GM23248 (cell line): ENCODE data around the gene AQP12A. TPM values are rescaled to one million over a fixed set of nuclear protein-coding genes. Genes with fewer than 3 reads are reported as not detected.

Experiments
- DNase-seq: peaks from one replicate; pipeline ENCODE4 v3.0.0-alpha.2; 2015
- H2AFZ ChIP-seq: fragments of 200-600 bp; sonication (generic); 2 replicates; pipeline ENCODE4 v1.6.1; 2016; ENCODE audit warnings: antibody characterized with exemption
- H3F3A ChIP-seq: fragments of 200-600 bp; sonication (generic); 2 replicates; pipeline ENCODE4 v1.6.1; 2016; ENCODE audit warnings: mild to moderate bottlenecking, antibody characterized with exemption, mixed run types; ENCODE audit not compliant: insufficient read depth
- H3K27ac ChIP-seq: fragments of 200-600 bp; sonication (generic); 2 replicates; pipeline ENCODE4 v1.5.1; 2016; ENCODE audit warnings: mild to moderate bottlenecking
- H3K27me3 ChIP-seq: fragments of 200-600 bp; sonication (generic); replicated peaks from 2 replicates; pipeline ENCODE4 v1.6.1; 2016; ENCODE audit warnings: mild to moderate bottlenecking; ENCODE audit not compliant: insufficient read depth
- H3K36me3 ChIP-seq: fragments of 200-600 bp; sonication (generic); 2 replicates; pipeline ENCODE4 v1.6.1; 2016; ENCODE audit warnings: low read depth, mild to moderate bottlenecking
- H3K4me1 ChIP-seq: fragments of 200-600 bp; sonication (generic); 2 replicates; pipeline ENCODE4 v1.6.1; 2016; ENCODE audit warnings: mild to moderate bottlenecking; ENCODE audit not compliant: insufficient read depth
- H3K4me2 ChIP-seq: fragments of 200-600 bp; sonication (generic); one replicate; pipeline ENCODE4 v1.6.1; 2016; ENCODE audit warnings: mild to moderate bottlenecking; ENCODE audit not compliant: unreplicated experiment
- H3K4me3 ChIP-seq: fragments of 200-600 bp; sonication (generic); 2 replicates; pipeline ENCODE4 v1.5.1; 2016; ENCODE audit warnings: mild to moderate bottlenecking
- H3K79me2 ChIP-seq: fragments of 200-600 bp; sonication (generic); 2 replicates; pipeline ENCODE4 v1.6.1; 2016; ENCODE audit warnings: mild to moderate bottlenecking; ENCODE audit not compliant: insufficient read depth
- H3K9ac ChIP-seq: fragments of 200-600 bp; sonication (generic); 2 replicates; pipeline ENCODE4 v1.6.1; 2016; ENCODE audit warnings: mild to moderate bottlenecking
- H3K9me2 ChIP-seq: fragments of 200-600 bp; sonication (generic); 2 replicates; pipeline ENCODE4 v1.6.1; 2016; ENCODE audit warnings: mixed run types, mild to moderate bottlenecking, moderate library complexity; ENCODE audit not compliant: insufficient read depth
- H3K9me3 ChIP-seq: fragments of 200-600 bp; sonication (generic); one replicate; pipeline ENCODE4 v1.6.1; 2017; ENCODE audit warnings: low read depth
- H4K20me1 ChIP-seq: fragments of 200-600 bp; sonication (generic); 2 replicates; pipeline ENCODE4 v1.6.0; 2016; ENCODE audit not compliant: insufficient read depth
- EZH2 ChIP-seq: fragments of 200-600 bp; sonication (generic); IDR thresholded peaks from 2 replicates; pipeline ENCODE4 v1.6.1; 2018; ENCODE audit warnings: antibody characterized with exemption, mild to moderate bottlenecking; ENCODE audit not compliant: insufficient read depth, poor library complexity, severe bottlenecking
- EZH2phosphoT487 ChIP-seq: fragments of 200-600 bp; sonication (generic); IDR thresholded peaks from 2 replicates; pipeline ENCODE4 v1.6.1; 2018; ENCODE audit warnings: antibody characterized with exemption, moderate library complexity, mild to moderate bottlenecking, low read depth; ENCODE audit not compliant: insufficient read depth
- WGBS, 2 experiments: methylation state at CpG; one replicate each; pipeline ENCODE4 v1.1.6; 2015 to 2017; ENCODE audit warnings: low lambda C conversion rate in 2 of 2, low coverage in 1 of 2; ENCODE audit errors: missing lambda C conversion rate in 2 of 2; 5-methylcytosine and 5-hydroxymethylcytosine counted together
- in situ Hi-C: fragments of 300-500 bp; cut with MboI; formaldehyde crosslinking; loops from 2 replicates; pipeline ENCODE4 v1.15.0; 2020
- polyA plus RNA-seq: library from polyadenylated mRNA; unstranded; fragments of >200 nt; fragmentation: Nextera tagmentation; extraction: Ambion mirVana; gene quantifications from 2 replicates; pipeline ENCODE4 v1.2.1, GENCODE V29; 2016
- small RNA-seq: library from RNA; depleted of rRNA; stranded (forward); fragments of <200 nt; gene quantifications from one replicate; pipeline ENCODE3, GENCODE V24; 2014; ENCODE audit warnings: low read depth, low replicate concordance
- total RNA-seq: library from RNA; depleted of rRNA; stranded (reverse); fragments of >200 nt; shearing (Covaris generic); gene quantifications from 2 replicates; pipeline ENCODE4 v1.2.3, GENCODE V29; 2014; rRNA removed

AQP12A gene
- total and polyA plus RNA-seq, 2 experiments from 2014 or later: not detected

DNA sequence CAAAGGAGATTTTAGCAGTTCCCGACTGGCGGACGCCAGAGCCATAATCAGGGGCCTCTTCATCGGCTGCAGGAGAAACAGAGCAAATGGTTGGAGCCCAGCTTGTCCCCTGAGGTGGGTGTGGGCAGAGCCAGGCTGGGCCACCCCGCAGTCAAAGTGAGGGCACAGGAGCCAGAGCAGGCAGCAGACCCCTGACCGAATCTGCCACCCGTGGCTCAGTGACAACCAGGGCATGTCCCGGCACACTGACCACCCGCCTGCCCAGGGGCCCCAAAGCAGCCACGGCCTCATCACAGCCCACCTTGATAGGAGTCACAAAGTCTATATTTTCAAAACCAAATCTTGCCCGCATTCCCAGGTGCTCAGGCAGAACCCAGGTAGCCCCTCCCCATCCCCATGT, 55.6 kb downstream of the AQP12A start:
- Histone ChIP-seq H3K9ac (no peak overlapping the region), H3K27me3 (0 out of 2 replicates have a peak, but pooled peaks cover 1% of the 10 kb centered on the region), H3K9me3 (no peaks in the 10 kb centered on the region), H2AFZ (no peak overlapping the region), H3K4me3 (no peak overlapping the region), H3K9me2 (no peaks in the 10 kb centered on the region), H3F3A (no peaks in the 10 kb centered on the region), H3K36me3 (no peaks in the 10 kb centered on the region), H3K4me2 (no peak overlapping the region), H3K4me1 (no peaks in the 10 kb centered on the region), H3K79me2 (no peaks in the 10 kb centered on the region), H3K27ac (no peak overlapping the region), H4K20me1 (no peaks in the 10 kb centered on the region)
- WGBS, 2 experiments: 68 to 72% methylated on average over 11 of the region's 11 CpGs
- TF ChIP-seq EZH2 (no peak), EZH2phosphoT487 (no peak)
- in situ Hi-C loops: no loop called here
- DNase-seq: no peak

Small RNA genes lying within 50 kb of the gene (small RNA-seq; reads per million reads assigned to genes)
- gene AC011298.3: not detected

Other genes with a start within 250 kb of the AQP12A start
- 10.1 and 12.8 TPM in 2 replicates for gene ANKMY1, start 133.9 kb upstream of the AQP12A start, total RNA-seq
- gene ANKMY1, start 133.9 kb upstream of the AQP12A start, polyA plus RNA-seq: 5.1 and 5.6 TPM in 2 replicates
- 1.5 and 3.2 TPM in 2 replicates for gene DUSP28, start 131.5 kb upstream of the AQP12A start, total RNA-seq
- 4.9 and 5.8 TPM in 2 replicates for gene DUSP28, start 131.5 kb upstream of the AQP12A start, polyA plus RNA-seq
- gene RNPEPL1, start 123.4 kb upstream of the AQP12A start, total RNA-seq: 20.2 and 23.0 TPM in 2 replicates
- 11.1 and 11.2 TPM in 2 replicates for gene RNPEPL1, start 123.4 kb upstream of the AQP12A start, polyA plus RNA-seq
- gene CAPN10, start 105.1 kb upstream of the AQP12A start, total RNA-seq: 13.3 and 29.5 TPM in 2 replicates
- gene CAPN10, start 105.1 kb upstream of the AQP12A start, polyA plus RNA-seq: 10.0 and 11.5 TPM in 2 replicates
- gene GPR35, start 66.4 kb upstream of the AQP12A start, total RNA-seq: 0.25 TPM in 1 of 2 replicates, not detected in the other
- 0.14 and 0.27 TPM in 2 replicates for gene GPR35, start 66.4 kb upstream of the AQP12A start, polyA plus RNA-seq
- gene AQP12B, start 9.0 kb upstream of the AQP12A start, total RNA-seq: not detected in 2 replicates
- gene AQP12B, start 9.0 kb upstream of the AQP12A start, polyA plus RNA-seq: not detected in 2 replicates
- under 0.01 TPM in 1 of 2 replicates, not detected in the other for gene KIF1A, start 128.4 kb downstream of the AQP12A start, total RNA-seq
- 0.05 and 0.22 TPM in 2 replicates for gene KIF1A, start 128.4 kb downstream of the AQP12A start, polyA plus RNA-seq
- not detected in 2 replicates for gene AGXT, start 177.0 kb downstream of the AQP12A start, total RNA-seq
- not detected in 2 replicates for gene AGXT, start 177.0 kb downstream of the AQP12A start, polyA plus RNA-seq
- gene MAB21L4, start 204.3 kb downstream of the AQP12A start, total RNA-seq: not detected in 2 replicates
- not detected in 2 replicates for gene MAB21L4, start 204.3 kb downstream of the AQP12A start, polyA plus RNA-seq
- gene CROCC2, start 214.5 kb downstream of the AQP12A start, total RNA-seq: under 0.01 and 2.4 TPM in 2 replicates
- not detected in 2 replicates for gene CROCC2, start 214.5 kb downstream of the AQP12A start, polyA plus RNA-seq